AML-193 (cell line): ENCODE results near the gene OLFML2A.
"Not testable (repeated sequence)": the region's sequence is repeated elsewhere in the genome, so short reads cannot be mapped to it uniquely, and the experiment has no call there.

Experiments used
- DNase-seq, 2 experiments: peaks; one replicate each; lab custom pipeline; 2025; lab: John Stamatoyannopoulos, UW

The OLFML2A gene

GRCh38 chr9:124776954-124777648 lies at the start of gene OLFML2A:
Gene OLFML2A, plus strand, starts transcription at chr9:124777133. Its CDS starts 138 bp downstream, at chr9:124777271.
- no peak for DNase-seq

GRCh38 chr9:124730772-124731171 lies 46.2 kb upstream of the OLFML2A start:
- DNase-seq: no peak

- DNase-seq: no peak
Observed at GRCh38 chr9:124733964-124734740, 42.8 kb upstream of the OLFML2A start.

GRCh38 chr9:124734741-124735083 lies 42.2 kb upstream of the OLFML2A start:
- not testable (repeated sequence) for DNase-seq

GRCh38 chr9:124735121-124735520 lies 41.8 kb upstream of the OLFML2A start:
- no peak for DNase-seq

GRCh38 chr9:124738075-124738474 lies 38.9 kb upstream of the OLFML2A start:
- not testable (repeated sequence) for DNase-seq

GRCh38 chr9:124739360-124739759 lies 37.6 kb upstream of the OLFML2A start:
- DNase-seq: no peak

GRCh38 chr9:124741149-124741548 lies 35.8 kb upstream of the OLFML2A start:
- DNase-seq: no peak

- DNase-seq: no peak
Observed at GRCh38 chr9:124741662-124742061, 35.3 kb upstream of the OLFML2A start.

- DNase-seq: no peak
Observed at GRCh38 chr9:124742940-124743339, 34.0 kb upstream of the OLFML2A start.

GRCh38 chr9:124743686-124744348 lies 33.1 kb upstream of the OLFML2A start:
- DNase-seq: no peak

GRCh38 chr9:124747065-124747464 lies 29.9 kb upstream of the OLFML2A start:
- no peak for DNase-seq

GRCh38 chr9:124749284-124749683 lies 27.6 kb upstream of the OLFML2A start:
- DNase-seq: no peak

- no peak for DNase-seq
Observed at GRCh38 chr9:124749781-124750180, 27.2 kb upstream of the OLFML2A start.

- no peak for DNase-seq
Observed at GRCh38 chr9:124752967-124753366, 24.0 kb upstream of the OLFML2A start.

- DNase-seq: peak; percentile 12 to 25
Observed at GRCh38 chr9:124754289-124754688, 22.6 kb upstream of the OLFML2A start.

- no peak for DNase-seq
Observed at GRCh38 chr9:124755061-124755460, 21.9 kb upstream of the OLFML2A start.

- no peak for DNase-seq
Observed at GRCh38 chr9:124756011-124756410, 20.9 kb upstream of the OLFML2A start.

GRCh38 chr9:124757616-124758015 lies 19.3 kb upstream of the OLFML2A start:
- DNase-seq: no peak

GRCh38 chr9:124758061-124758460 lies 18.9 kb upstream of the OLFML2A start:
- DNase-seq: peak; percentile 87 to 92

GRCh38 chr9:124758691-124759090 lies 18.2 kb upstream of the OLFML2A start:
- no peak for DNase-seq

GRCh38 chr9:124759327-124759726 lies 17.6 kb upstream of the OLFML2A start:
- DNase-seq: no peak

- DNase-seq: no peak
Observed at GRCh38 chr9:124760719-124761118, 16.2 kb upstream of the OLFML2A start.
